ELF-1 (cell line): ENCODE measurements around the gene SLC5A10.
"Not testable (repeated sequence)": the region's sequence is repeated elsewhere in the genome, so short reads cannot be mapped to it uniquely, and the experiment has no call there.

Experiments
- DNase-seq: peaks from one replicate; pipeline ENCODE4 v3.0.0-alpha.2; 2016; ENCODE audit warnings: low read depth, low spot score

Gene SLC5A10

GRCh38 chr17:19017804-19018599 is 66.0 kb downstream of the SLC5A10 start:
- no peak for DNase-seq

GRCh38 chr17:19018600-19018950 is 66.6 kb downstream of the SLC5A10 start:
- DNase-seq, result no peak

GRCh38 chr17:19019041-19019941 is 67.3 kb downstream of the SLC5A10 start:
- no peak for DNase-seq

- no peak for DNase-seq
Observed at GRCh38 chr17:19020016-19020415, 68.1 kb downstream of the SLC5A10 start.

- DNase-seq, result not testable (repeated sequence)
Observed at GRCh38 chr17:19021011-19021621, 69.2 kb downstream of the SLC5A10 start.

- no peak for DNase-seq
Observed at GRCh38 chr17:19021622-19022083, 69.7 kb downstream of the SLC5A10 start.

GRCh38 chr17:19022128-19022527 is 70.2 kb downstream of the SLC5A10 start:
- DNase-seq, result no peak

GRCh38 chr17:19022747-19023146 is 70.8 kb downstream of the SLC5A10 start:
- no peak for DNase-seq

- DNase-seq, result no peak
Observed at GRCh38 chr17:19023209-19023999, 71.4 kb downstream of the SLC5A10 start.

- DNase-seq, result no peak
Observed at GRCh38 chr17:19024101-19025078, 72.4 kb downstream of the SLC5A10 start.

GRCh38 chr17:19028671-19029070 is 76.7 kb downstream of the SLC5A10 start:
- DNase-seq, result not testable (repeated sequence)

- DNase-seq, result not testable (repeated sequence)
Observed at GRCh38 chr17:19029740-19030139, 77.8 kb downstream of the SLC5A10 start.

- not testable (repeated sequence) for DNase-seq
Observed at GRCh38 chr17:19030771-19031449, 78.9 kb downstream of the SLC5A10 start.

GRCh38 chr17:19031729-19032128 is 79.8 kb downstream of the SLC5A10 start:
- not testable (repeated sequence) for DNase-seq

GRCh38 chr17:19032377-19032988 is 80.5 kb downstream of the SLC5A10 start:
- DNase-seq, result not testable (repeated sequence)

GRCh38 chr17:19036186-19036585 is 84.2 kb downstream of the SLC5A10 start:
- DNase-seq, result not testable (repeated sequence)

GRCh38 chr17:19037547-19037946 is 85.6 kb downstream of the SLC5A10 start:
- not testable (repeated sequence) for DNase-seq

- not testable (repeated sequence) for DNase-seq
Observed at GRCh38 chr17:19038007-19038406, 86.0 kb downstream of the SLC5A10 start.

- DNase-seq, result not testable (repeated sequence)
Observed at GRCh38 chr17:19038730-19039129, 86.8 kb downstream of the SLC5A10 start.
